Activated naive CD8-positive, alpha-beta T cell (primary cell): ENCODE results near the gene ATP11C.
A peak's percentile ranks its signal among the peaks of the same experiment; 100 is the strongest.
"Not testable (repeated sequence)": the region's sequence is repeated elsewhere in the genome, so short reads cannot be mapped to it uniquely, and the experiment has no call there.

ENCODE experiments used
- H3K27ac Mint-ChIP-seq: one replicate; pipeline ENCODE4 v1.8.0; 2021; ENCODE audit warnings: mixed read lengths
- H3K27me3 Mint-ChIP-seq: one replicate; pipeline ENCODE4 v1.8.0; 2021; ENCODE audit warnings: mixed read lengths
- H3K36me3 Mint-ChIP-seq: one replicate; pipeline ENCODE4 v1.8.0; 2021; ENCODE audit warnings: mixed read lengths
- H3K4me1 Mint-ChIP-seq: one replicate; pipeline ENCODE4 v1.8.0; 2021; ENCODE audit warnings: low read depth, mixed read lengths
- H3K4me3 Mint-ChIP-seq: one replicate; pipeline ENCODE4 v1.8.0; 2021; ENCODE audit warnings: mild to moderate bottlenecking, mixed read lengths
- H3K9me3 Mint-ChIP-seq: one replicate; pipeline ENCODE4 v1.8.0; 2021; ENCODE audit warnings: low read depth, mixed read lengths

The ATP11C gene

DNA sequence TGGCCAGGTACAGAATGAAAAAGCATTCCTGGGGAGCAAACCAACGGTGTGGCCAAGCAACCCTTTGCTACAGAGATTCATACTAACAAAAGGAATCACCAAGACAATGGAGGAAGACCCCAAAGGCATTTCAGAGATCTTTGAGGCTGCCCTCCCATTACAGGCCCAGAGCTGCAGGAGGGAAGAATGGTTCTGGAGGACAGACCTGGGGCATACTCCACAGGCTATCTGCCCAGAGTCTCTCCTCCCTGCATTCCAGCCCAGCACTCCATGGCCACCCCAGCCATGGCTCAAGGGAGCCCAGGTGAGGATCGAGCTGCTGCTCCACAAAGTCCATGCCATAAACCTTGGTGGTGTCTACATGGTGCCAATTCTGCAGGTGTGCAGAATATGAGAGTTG, 81.9 kb downstream of the ATP11C start:
- no peaks in the 10 kb centered on the region for H3K27me3 Mint-ChIP-seq
- H3K36me3 Mint-ChIP-seq = no peaks in the 10 kb centered on the region
- H3K4me1 Mint-ChIP-seq = peaks cover 10% of the 10 kb centered on the region
- H3K27ac Mint-ChIP-seq = no peak overlapping the region
- H3K9me3 Mint-ChIP-seq = no peaks in the 10 kb centered on the region
- no peak overlapping the region for H3K4me3 Mint-ChIP-seq

DNA sequence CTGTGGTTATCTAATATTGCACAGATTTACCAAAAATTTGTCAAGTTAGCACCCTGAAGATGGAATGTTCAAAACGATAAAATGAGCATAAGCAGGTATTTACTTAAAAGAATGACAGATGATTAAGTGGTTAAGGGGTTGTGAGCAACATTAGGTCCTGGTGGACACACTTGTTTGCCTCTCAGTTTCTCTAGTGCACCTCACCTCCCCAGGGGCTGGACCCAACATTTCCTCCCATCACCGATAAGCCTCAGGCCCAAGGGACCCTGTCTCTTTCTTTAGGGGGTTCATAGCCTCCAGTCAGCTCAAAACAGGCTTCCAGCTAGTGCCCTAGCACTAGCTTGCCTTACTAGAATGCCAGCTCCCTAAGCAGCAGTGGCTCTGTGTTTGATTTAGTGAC, 88.0 kb downstream of the ATP11C start:
- H3K27me3 Mint-ChIP-seq = no peaks in the 10 kb centered on the region
- H3K27ac Mint-ChIP-seq = no peak overlapping the region

DNA sequence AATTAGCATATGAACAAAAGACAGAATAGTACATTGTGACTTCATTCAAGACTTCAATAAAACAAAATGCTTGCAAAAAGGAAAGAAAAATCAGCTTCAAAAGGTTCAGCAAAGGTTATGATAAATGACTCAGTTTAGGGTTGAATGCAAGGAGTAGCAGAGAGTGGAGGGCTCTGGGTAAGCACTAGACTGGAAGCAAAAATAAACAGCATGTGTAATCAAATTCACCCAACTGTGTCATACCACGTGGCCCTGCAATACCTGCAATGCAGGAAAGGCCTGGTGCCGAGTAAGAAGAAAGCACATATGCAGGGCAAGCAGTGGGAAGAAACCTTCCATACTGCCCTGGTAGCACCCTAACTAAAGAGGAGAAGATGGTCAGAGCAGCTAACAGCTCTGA, 88.7 kb downstream of the ATP11C start:
- Mint-ChIP-seq H3K4me1 (peaks cover 17% of the 10 kb centered on the region), H3K9me3 (peaks cover 5% of the 10 kb centered on the region), H3K36me3 (peaks cover 6% of the 10 kb centered on the region), H3K4me3 (no peak overlapping the region), H3K27ac (no peak overlapping the region), H3K27me3 (no peaks in the 10 kb centered on the region)

More for the DNA sequence above, 88.0 kb downstream of the ATP11C start:
- peaks cover under 1% of the 10 kb centered on the region for H3K9me3 Mint-ChIP-seq
- H3K36me3 Mint-ChIP-seq = peaks cover 3% of the 10 kb centered on the region
- H3K4me3 Mint-ChIP-seq = no peak overlapping the region
- H3K4me1 Mint-ChIP-seq = peaks cover 15% of the 10 kb centered on the region

DNA sequence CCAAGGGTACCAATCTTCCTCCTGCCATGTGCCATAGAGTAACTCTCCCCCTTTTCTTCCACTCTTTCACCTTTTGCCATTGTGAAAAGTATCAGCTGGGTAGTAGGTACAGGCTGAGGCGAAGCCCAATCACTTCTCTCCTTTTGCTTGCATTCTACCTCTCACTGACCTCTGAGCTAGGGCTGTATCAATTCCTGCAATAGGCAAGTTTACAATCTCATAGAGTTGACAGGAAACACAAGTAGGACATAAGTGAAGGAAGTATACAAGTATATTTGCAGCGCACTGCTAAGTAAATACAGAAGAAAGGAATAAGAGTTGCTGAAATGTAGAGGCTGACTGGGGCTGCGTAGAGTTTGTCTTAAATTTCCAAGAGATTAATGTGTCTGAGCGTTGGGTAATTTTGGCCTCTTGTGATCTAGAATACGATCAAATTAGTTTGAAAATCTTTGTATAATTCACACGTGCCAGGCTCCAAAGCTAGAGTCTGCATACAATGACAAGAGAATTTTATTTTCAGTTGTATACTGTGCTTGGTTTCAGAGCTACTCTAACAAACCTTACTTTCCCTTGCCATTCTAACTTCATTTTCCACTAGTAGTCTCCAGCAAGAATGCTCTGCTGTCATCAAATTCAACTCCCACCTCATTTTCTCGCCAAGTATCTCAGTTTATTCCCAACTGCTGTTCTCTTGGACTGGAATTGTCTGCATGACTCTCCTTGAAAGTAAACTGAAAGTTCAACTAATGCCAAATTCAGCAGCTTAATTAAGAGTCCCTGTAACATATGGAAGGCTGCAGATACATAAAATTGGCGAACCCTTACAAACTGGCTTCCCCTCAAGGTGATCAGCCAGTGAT, 90.3 kb downstream of the ATP11C start:
- Mint-ChIP-seq H3K27me3 (no peaks in the 10 kb centered on the region), H3K4me3 (no peak overlapping the region), H3K36me3 (peaks cover 11% of the 10 kb centered on the region), H3K4me1 (peaks cover 17% of the 10 kb centered on the region), H3K9me3 (peaks cover 5% of the 10 kb centered on the region), H3K27ac (peak overlapping the region; percentile 64)

DNA sequence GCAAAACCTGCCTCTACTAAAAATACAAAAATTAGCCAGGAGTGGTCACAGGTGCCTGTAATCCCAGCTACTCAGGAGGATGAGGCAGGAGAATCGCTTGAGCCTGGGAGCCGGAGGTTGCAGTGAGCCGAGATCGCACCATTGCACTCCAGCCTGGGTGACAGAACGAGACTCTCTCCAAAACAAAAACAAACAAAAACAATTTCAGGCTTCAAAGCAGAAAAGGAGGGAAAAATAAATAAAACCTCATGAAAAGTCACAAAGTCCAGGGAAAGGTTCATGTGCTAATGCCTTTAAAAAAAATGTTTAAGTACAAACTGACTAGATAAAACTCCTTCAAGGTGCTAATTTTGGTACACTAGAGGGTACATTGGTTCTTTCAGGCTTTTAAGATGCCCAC, 96.5 kb downstream of the ATP11C start:
- not testable (repeated sequence) for H3K4me3 Mint-ChIP-seq, H3K36me3 Mint-ChIP-seq, H3K27me3 Mint-ChIP-seq, H3K27ac Mint-ChIP-seq, H3K9me3 Mint-ChIP-seq
- H3K4me1 Mint-ChIP-seq = peaks cover 27% of the 10 kb centered on the region

DNA sequence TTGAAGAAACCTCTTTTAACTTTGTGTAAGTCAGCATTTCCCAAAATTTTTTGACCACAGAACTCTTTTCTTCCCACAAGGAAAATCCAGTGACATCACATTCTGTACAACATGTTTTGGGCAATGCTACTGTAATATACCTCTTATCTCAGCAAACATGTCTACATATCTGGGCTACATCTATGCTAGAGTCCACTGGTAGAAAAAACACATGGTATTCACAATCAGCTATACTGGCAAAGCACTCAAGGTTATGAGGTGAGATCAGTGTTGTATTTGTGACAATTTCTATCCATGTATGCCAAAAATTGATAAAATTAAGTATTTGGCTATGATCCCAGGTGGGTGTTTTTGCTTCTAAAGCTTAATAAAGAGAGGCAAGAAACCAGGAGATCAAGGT, 98.0 kb downstream of the ATP11C start:
- Mint-ChIP-seq H3K27me3 (no peaks in the 10 kb centered on the region), H3K4me1 (peaks cover 34% of the 10 kb centered on the region), H3K9me3 (peaks cover 4% of the 10 kb centered on the region), H3K36me3 (peaks cover 8% of the 10 kb centered on the region), H3K4me3 (no peak overlapping the region), H3K27ac (no peak overlapping the region)

DNA sequence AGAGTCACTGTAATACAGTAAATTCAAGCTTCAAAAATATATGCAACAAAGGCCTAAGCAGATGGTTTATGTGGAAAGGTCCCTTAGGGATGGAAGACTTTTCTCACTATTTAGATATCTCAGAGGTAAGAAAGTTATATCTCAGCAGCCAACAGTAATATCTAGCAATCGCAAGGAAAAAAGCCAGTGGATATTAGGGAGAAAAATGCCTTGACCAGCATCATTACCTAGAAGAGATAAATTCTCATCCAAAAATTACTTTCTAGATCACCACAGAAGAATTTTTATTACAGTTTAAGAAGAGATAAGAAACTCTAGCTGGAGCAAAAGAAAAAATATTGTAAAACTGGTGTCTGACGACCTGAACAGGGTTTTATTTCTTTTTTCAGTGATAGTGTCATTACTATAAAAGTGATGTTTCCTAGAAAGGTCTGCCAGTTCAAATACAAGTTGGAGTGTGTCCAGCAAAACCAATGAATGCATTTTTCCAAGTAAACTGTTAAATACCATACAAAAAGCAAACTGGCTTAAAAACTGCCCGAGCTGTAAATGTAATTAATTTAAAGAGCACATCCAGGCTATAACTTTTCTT, 100.0 kb downstream of the ATP11C start:
- no peaks in the 10 kb centered on the region for H3K9me3 Mint-ChIP-seq
- H3K4me3 Mint-ChIP-seq = no peak overlapping the region
- H3K36me3 Mint-ChIP-seq = peaks cover 2% of the 10 kb centered on the region
- no peak overlapping the region for H3K27ac Mint-ChIP-seq
- no peaks in the 10 kb centered on the region for H3K27me3 Mint-ChIP-seq
- H3K4me1 Mint-ChIP-seq = peaks cover 43% of the 10 kb centered on the region

DNA sequence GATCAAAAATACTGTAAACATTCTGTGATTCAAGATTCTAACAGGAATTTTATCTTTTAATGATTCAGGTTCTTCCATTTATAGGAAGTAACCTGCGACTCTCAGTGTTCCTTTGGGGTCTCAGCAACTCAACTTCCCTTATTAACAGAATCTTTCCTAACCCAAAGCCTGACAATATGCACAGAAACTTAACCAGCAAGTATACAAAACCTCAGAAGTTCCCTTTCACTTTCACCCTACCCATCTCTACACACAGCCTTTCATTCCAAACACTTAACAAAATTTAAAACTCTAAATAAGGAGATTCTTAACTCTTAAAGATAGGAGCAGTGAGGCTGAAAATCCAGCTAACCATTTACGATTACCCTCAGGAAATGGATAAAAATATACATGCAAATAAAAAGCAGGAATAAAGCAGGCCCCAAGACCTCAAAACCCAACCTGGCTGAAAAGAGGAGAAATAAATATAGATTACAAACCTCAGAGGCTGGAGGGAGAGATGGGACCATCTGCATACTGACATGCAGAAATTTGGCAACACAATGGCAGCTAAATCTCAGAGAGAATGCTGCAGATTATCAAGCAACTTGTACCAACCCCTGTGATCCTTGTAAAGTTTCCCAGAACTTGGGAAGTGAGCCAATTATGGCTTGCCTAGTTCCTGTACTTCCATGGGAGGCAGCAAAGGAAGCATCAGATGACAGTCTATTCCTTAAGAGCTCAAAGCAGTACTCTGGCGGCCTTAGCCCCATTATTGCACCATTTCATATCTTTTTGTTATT, 101.0 kb downstream of the ATP11C start:
- Mint-ChIP-seq H3K27me3 (no peaks in the 10 kb centered on the region), H3K4me3 (peak overlapping the region; percentile 35), H3K27ac (peak overlapping the region; percentile 34), H3K4me1 (peaks cover 44% of the 10 kb centered on the region), H3K36me3 (peaks cover under 1% of the 10 kb centered on the region), H3K9me3 (no peaks in the 10 kb centered on the region)

DNA sequence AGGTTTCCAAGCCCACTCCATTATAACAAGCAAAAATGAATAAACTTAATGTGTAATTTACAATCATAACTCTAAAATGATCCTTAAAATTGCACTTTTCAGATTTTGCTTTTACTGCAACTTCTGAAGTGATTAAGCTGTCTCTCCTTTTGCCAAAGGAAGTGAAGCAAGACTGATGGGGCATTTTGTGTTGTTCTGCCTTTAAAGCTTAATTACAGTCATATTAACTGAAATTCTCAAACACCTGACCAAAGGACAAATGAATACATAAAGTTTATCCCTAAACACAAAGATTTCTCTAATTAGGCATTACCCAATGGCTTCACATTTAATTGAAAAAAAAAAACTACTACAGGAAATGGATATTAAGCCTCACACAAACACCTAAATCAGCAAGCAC, 101.8 kb downstream of the ATP11C start:
- peaks cover 42% of the 10 kb centered on the region for H3K4me1 Mint-ChIP-seq
- no peaks in the 10 kb centered on the region for H3K9me3 Mint-ChIP-seq
- no peak overlapping the region for H3K4me3 Mint-ChIP-seq
- peaks cover 2% of the 10 kb centered on the region for H3K36me3 Mint-ChIP-seq
- no peak overlapping the region for H3K27ac Mint-ChIP-seq
- H3K27me3 Mint-ChIP-seq = no peaks in the 10 kb centered on the region

DNA sequence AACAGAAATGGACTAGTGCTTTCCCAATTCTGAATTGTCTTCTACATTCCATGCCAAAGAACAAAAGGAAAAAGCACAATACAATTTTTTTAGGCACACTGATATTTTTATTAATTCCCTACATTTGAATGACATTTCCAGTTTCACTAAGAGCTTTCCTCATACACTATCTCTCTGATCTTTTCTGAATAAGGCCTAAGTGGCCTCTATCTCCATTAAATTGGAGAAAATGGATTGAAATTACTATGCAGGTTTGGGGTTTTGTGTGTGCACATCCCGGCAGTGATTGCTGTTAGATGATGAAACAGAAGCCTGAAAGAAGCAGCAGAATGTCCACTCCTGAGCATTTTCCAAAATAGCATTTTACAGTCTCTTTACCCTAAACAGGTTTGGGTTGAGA, 104.0 kb downstream of the ATP11C start:
- peaks cover 2% of the 10 kb centered on the region for H3K36me3 Mint-ChIP-seq
- H3K4me1 Mint-ChIP-seq = peaks cover 37% of the 10 kb centered on the region
- no peak overlapping the region for H3K4me3 Mint-ChIP-seq
- H3K27me3 Mint-ChIP-seq = no peaks in the 10 kb centered on the region
- H3K9me3 Mint-ChIP-seq = no peaks in the 10 kb centered on the region
- H3K27ac Mint-ChIP-seq = no peak overlapping the region

DNA sequence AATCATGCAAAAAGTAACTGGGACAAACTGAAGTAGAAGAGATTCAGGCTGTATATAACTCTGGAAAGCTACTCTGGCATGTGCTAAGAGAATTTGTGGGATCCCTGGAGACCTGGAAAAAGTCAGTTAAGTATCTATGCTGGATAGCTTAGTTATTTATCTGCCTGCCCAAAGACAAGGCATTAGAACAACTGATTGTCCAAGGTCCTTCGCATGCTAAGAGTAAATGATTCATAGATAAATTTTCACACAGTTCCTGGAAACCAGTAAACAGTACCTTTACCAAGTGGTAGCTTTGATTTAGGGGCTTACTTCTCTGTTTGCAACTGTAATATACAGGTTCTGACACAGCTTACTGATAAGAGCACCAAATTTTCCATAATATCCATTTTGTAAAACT, 104.8 kb downstream of the ATP11C start:
- H3K9me3 Mint-ChIP-seq = no peaks in the 10 kb centered on the region
- no peaks in the 10 kb centered on the region for H3K27me3 Mint-ChIP-seq
- H3K36me3 Mint-ChIP-seq = peaks cover 2% of the 10 kb centered on the region
- no peak overlapping the region for H3K27ac Mint-ChIP-seq
- peaks cover 36% of the 10 kb centered on the region for H3K4me1 Mint-ChIP-seq
- no peak overlapping the region for H3K4me3 Mint-ChIP-seq

DNA sequence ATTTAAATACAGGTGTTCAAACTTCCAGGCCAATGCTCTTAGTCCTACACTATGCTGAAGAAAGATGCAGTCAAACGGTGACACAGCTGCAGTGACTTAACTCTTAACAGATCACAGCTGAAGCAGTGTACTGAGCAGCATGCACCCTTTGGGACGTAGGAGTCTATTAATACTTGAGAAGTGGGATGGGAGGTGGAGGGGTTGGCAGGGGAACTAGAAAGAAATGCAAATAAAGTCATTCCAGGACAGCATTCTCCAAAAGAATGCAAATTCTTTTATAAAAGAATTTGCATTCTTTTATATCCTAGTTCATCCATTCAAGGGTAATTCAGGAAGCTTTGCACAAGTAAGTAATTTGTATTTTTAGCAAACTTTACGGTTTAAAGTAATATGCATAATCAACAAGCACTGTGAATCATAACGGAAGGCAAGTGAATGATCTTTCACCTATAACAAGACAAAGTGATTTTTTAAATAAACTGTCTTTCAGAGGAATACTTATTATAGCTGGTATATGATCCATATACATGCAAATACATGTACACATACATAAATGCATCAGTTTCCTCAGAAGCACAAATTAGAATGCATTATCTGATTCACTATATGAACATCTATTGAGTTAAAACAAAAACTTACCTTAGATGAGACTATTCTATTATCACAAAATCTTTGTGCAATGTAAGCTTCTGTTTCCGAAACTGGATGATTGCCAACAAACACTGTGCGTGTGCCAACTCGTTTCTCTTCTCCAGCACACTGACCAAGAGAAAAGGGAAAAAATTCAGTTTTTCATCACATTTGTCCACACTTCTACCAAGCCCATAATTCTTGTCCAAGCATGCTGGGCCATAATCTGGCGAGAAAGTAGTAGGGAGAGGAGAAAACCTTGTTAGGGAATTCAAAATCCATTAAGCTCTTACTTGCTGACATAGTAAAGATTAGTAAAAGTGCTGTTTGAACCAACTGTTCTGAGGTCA, 106.5 kb downstream of the ATP11C start:
- Mint-ChIP-seq H3K9me3 (no peaks in the 10 kb centered on the region), H3K36me3 (peaks cover 2% of the 10 kb centered on the region), H3K27me3 (no peaks in the 10 kb centered on the region), H3K4me1 (peaks cover 20% of the 10 kb centered on the region), H3K4me3 (no peak overlapping the region), H3K27ac (no peak overlapping the region)

DNA sequence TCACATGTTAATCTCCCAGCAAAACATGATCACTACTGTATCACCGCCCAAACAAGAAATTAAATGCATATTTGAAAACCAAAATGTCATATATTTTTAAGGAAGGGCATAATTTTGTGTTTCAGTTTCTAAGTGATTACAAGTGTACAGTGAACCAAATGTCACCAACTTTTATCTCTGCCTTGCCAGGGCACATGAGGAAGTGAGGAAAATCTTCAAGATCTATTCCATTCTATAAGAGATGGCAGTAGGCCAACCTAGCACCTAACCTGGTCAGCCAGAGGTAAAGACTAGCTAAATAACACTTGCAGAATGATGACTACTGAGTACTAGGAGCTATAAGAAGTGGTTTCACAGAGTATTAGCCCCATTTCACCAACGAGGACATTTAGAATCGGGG, 107.2 kb downstream of the ATP11C start:
- H3K9me3 Mint-ChIP-seq = no peaks in the 10 kb centered on the region
- peaks cover 13% of the 10 kb centered on the region for H3K4me1 Mint-ChIP-seq
- no peak overlapping the region for H3K4me3 Mint-ChIP-seq
- no peak overlapping the region for H3K27ac Mint-ChIP-seq
- H3K36me3 Mint-ChIP-seq = peaks cover 2% of the 10 kb centered on the region
- no peaks in the 10 kb centered on the region for H3K27me3 Mint-ChIP-seq

DNA sequence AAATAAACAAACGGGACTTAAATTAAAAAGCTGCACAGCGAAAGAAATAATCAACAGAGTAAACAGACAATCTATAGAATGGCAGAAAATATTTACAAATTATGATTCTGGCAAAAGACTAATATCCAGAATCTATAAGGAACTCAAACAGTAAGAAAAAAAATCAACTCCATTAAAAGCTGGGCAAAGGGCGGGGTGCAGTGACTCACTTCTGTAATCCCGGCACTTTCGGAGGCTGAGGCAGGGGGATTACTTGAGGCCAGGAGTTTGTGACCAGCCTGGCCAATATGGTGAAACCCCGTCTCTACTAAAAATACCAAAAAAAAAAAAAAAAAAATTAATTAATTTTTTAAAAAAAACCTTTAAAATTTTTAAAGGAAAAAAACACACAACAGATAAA, 109.0 kb downstream of the ATP11C start:
- Mint-ChIP-seq H3K4me1 (peaks cover 10% of the 10 kb centered on the region), H3K4me3 (no peak overlapping the region), H3K9me3 (no peaks in the 10 kb centered on the region), H3K27ac (no peak overlapping the region), H3K27me3 (no peaks in the 10 kb centered on the region), H3K36me3 (peaks cover 2% of the 10 kb centered on the region)
